Common myeloid progenitor, CD34-positive (primary cell): ENCODE results near the gene RUNX2.

Experiments
- CTCF ChIA-PET: fragments of 350-600 bp; sonication (Branson Sonifier 250); formaldehyde crosslinking; loops from one replicate; lab custom pipeline; 2021; ENCODE audit warnings: antibody characterized with exemption; lab: Charles Lee
- POLR2A ChIA-PET: fragments of 350-600 bp; sonication (Branson Sonifier 250); formaldehyde crosslinking; loops from one replicate; lab custom pipeline; 2021; ENCODE audit warnings: antibody characterized with exemption; lab: Charles Lee
- DNase-seq, 3 donors: peaks; one replicate each; pipeline versions ENCODE4 v3.0.0 to v3.0.0-alpha.2; 2013
- H3K27ac ChIP-seq, 2 experiments: 1 replicate in 1 of 2; 2 replicates in 1 of 2; pipeline ENCODE4 v1.7.0; 2013; ENCODE audit warnings: inconsistent platforms in 2 of 2, low read length in 2 of 2, mild to moderate bottlenecking in 2 of 2, low read depth in 1 of 2, moderate library complexity in 1 of 2; ENCODE audit not compliant: severe bottlenecking in 2 of 2, insufficient read depth in 1 of 2, poor library complexity in 1 of 2
- H3K27me3 ChIP-seq, 5 experiments: replicated peaks in 2 of 5; 1 replicate in 3 of 5; 2 replicates in 2 of 5; pipeline versions ENCODE4 v1.6.1 to v1.7.0; 2013; ENCODE audit warnings: low read length in 4 of 5, mild to moderate bottlenecking in 2 of 5, moderate library complexity in 2 of 5, inconsistent platforms in 1 of 5; ENCODE audit not compliant: insufficient read depth in 5 of 5, control insufficient read depth in 4 of 5
- H3K36me3 ChIP-seq, 4 experiments: 1 replicate in 2 of 4; 2 replicates in 2 of 4; pipeline versions ENCODE4 v1.6.1 to v1.7.0; 2013; ENCODE audit warnings: low read length in 3 of 4, control low read depth in 1 of 4, mild to moderate bottlenecking in 1 of 4; ENCODE audit not compliant: control insufficient read depth in 4 of 4, insufficient read depth in 4 of 4
- H3K4me1 ChIP-seq, 4 experiments: 1 replicate in 3 of 4; 2 replicates in 1 of 4; pipeline versions ENCODE4 v1.6.1 to v1.7.1; 2013; ENCODE audit warnings: low read length in 3 of 4, mild to moderate bottlenecking in 3 of 4, control low read depth in 1 of 4, inconsistent platforms in 1 of 4, moderate library complexity in 1 of 4; ENCODE audit not compliant: control insufficient read depth in 4 of 4, insufficient read depth in 4 of 4; ENCODE audit errors: control extremely low read depth in 1 of 4
- H3K4me3 ChIP-seq, 7 experiments: 1 replicate in 4 of 7; 2 replicates in 3 of 7; pipeline versions ENCODE4 v1.5.1 to v1.7.0; 2013; ENCODE audit warnings: mild to moderate bottlenecking in 7 of 7, low read length in 6 of 7, moderate library complexity in 6 of 7, inconsistent platforms in 2 of 7, low read depth in 2 of 7, control low read depth in 1 of 7; ENCODE audit not compliant: insufficient read depth in 4 of 7, control insufficient read depth in 1 of 7; ENCODE audit errors: extremely low read depth in 1 of 7
- H3K9me3 ChIP-seq, 5 experiments: 1 replicate in 4 of 5; 2 replicates in 1 of 5; pipeline versions ENCODE4 v1.6.1 to v1.7.1; 2013; ENCODE audit warnings: low read length in 4 of 5, mild to moderate bottlenecking in 2 of 5, inconsistent platforms in 1 of 5, low read depth in 1 of 5, moderate library complexity in 1 of 5; ENCODE audit not compliant: control insufficient read depth in 4 of 5, insufficient read depth in 2 of 5; ENCODE audit errors: control extremely low read depth in 1 of 5
- WGBS: methylation state at CpG from one replicate; pipeline ENCODE4 v1.1.5; 2013; ENCODE audit not compliant: insufficient coverage; 5-methylcytosine and 5-hydroxymethylcytosine counted together

Gene RUNX2

DNA sequence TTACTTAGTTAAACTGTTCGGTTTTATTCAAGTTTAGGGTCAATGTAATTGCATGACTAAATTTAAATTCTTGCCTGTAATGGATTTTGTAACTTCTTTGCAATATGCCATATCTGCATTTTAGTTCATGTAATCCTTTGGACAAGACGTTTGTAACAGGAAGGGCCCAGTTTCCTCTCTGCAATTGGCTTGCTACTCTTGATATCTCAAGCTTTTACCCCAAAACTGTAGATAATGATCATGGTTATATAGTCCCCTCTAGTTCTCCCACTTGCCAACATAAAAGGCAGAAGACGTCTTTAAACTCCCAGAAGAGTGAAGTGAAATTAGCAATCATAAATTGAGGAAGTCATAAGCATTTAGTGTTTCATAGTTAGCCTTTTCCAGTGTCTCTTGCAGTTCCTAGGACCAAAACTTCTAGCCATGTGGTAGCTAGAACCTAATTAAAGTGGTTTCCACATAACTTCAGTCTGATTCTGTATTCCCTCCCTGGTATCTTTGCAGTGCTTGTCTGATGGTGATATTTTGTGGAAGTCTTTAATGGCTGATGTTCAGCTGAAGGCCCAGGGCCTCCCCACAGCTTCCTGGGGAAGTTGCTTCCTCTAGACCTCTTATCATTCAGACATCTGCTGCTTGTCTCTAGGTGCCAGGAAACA lies 167.4 kb downstream of the RUNX2 start:
- WGBS, result 0% methylated on average over 1 of the region's 3 CpGs
- ChIA-PET CTCF (interaction anchor here (1.2 to 2.3 kb wide), 5 partner anchors 10 to 69 kb away, joined by 3 to 9 read pairs (median 6); no protein-coding TSS in a partner anchor), POLR2A (interaction anchor here (0.6 to 1.4 kb wide), 4 partner anchors 14 to 75 kb away, joined by 3 to 5 read pairs (median 3); no protein-coding TSS in a partner anchor)
- H3K9me3 ChIP-seq, result no peaks in the 10 kb centered on the region
- peak; percentile 87 to 96 (median 92) for DNase-seq
- H3K4me3 ChIP-seq, result peak overlapping the region in 4 of 7 experiments; percentile 42 to 61 (median 47)
- peak overlapping the region; percentile 34 to 74 for H3K27ac ChIP-seq
- H3K4me1 ChIP-seq, result peaks cover 41 to 66% (median 64%) of the 10 kb centered on the region in 4 experiments
- no peaks in the 10 kb centered on the region for H3K27me3 ChIP-seq
- peaks cover 4 to 15% (median 5%) of the 10 kb centered on the region in 4 experiments for H3K36me3 ChIP-seq

- peak overlapping the region in 4 of 7 experiments; percentile 42 to 61 (median 47) for H3K4me3 ChIP-seq
- H3K27me3 ChIP-seq, result no peaks in the 10 kb centered on the region
- peak overlapping the region in 1 of 2 experiments; percentile 74 for H3K27ac ChIP-seq
- ChIA-PET CTCF (interaction anchor here (0.6 to 2.3 kb wide), 6 partner anchors 10 to 1305 kb away, joined by 3 to 9 read pairs (median 4); no protein-coding TSS in a partner anchor), POLR2A (interaction anchor here (0.6 to 1.4 kb wide), 5 partner anchors 14 to 76 kb away, joined by 3 to 5 read pairs (median 3); no protein-coding TSS in a partner anchor)
- H3K36me3 ChIP-seq, result peaks cover 5 to 20% (median 8%) of the 10 kb centered on the region in 4 experiments
- peaks cover 41 to 66% (median 64%) of the 10 kb centered on the region in 4 experiments for H3K4me1 ChIP-seq
- WGBS, result no CpG with 5 or more reads among the region's 6 CpGs
- H3K9me3 ChIP-seq, result no peaks in the 10 kb centered on the region
- DNase-seq, result no peak
Observed at GRCh38 chr6:45496085-45496433, 167.9 kb downstream of the RUNX2 start.

DNA sequence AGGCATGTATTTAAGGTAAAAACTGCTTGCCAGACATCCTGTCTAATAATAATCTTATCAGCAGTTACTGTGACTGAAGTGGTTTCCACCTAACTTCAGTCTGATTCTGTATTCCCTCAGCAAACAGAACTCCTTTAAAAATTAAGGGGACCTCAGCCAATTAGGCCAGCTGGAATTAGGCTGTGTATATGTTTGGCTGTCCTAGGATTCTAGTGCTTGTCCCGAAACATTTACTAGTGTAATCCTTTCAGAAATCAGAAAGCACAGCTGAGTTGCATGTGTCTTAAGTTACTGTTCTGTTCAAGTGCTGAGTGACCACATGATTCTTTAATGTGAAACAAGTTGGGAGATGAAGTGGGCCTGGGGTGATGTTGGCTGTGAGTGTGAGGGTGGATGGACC lies 170.5 kb downstream of the RUNX2 start:
- Histone ChIP-seq H3K4me3 (no peak overlapping the region), H3K9me3 (no peaks in the 10 kb centered on the region), H3K36me3 (peaks cover 0 to 25% (median 11%) of the 10 kb centered on the region in 4 experiments), H3K4me1 (peaks cover 44 to 67% (median 58%) of the 10 kb centered on the region in 4 experiments), H3K27ac (peak overlapping the region in 1 of 2 experiments; percentile 2), H3K27me3 (no peaks in the 10 kb centered on the region)
- ChIA-PET POLR2A (no interaction called here), CTCF (interaction anchor here (0.8 to 2.1 kb wide), 3 partner anchors 9 to 76 kb away, joined by 3 to 7 read pairs (median 3); no protein-coding TSS in a partner anchor)
- WGBS, result 100% methylated on average over 1 of the region's 1 CpG
- DNase-seq, result no peak

- Histone ChIP-seq H3K9me3 (no peaks in the 10 kb centered on the region), H3K27me3 (no peaks in the 10 kb centered on the region), H3K4me3 (no peak overlapping the region), H3K4me1 (peaks cover 21 to 55% (median 40%) of the 10 kb centered on the region in 4 experiments), H3K36me3 (peaks cover 0 to 39% (median 16%) of the 10 kb centered on the region in 4 experiments), H3K27ac (no peak overlapping the region)
- no peak for DNase-seq
- WGBS, result 100% methylated on average over 1 of the region's 6 CpGs
- CTCF ChIA-PET, result no interaction called here
- POLR2A ChIA-PET, result interaction anchor here (0.7 kb wide), 1 partner anchor 113 kb away, joined by 3 read pairs; no protein-coding TSS in a partner anchor
Observed at GRCh38 chr6:45500924-45501816, 173.0 kb downstream of the RUNX2 start.

DNA sequence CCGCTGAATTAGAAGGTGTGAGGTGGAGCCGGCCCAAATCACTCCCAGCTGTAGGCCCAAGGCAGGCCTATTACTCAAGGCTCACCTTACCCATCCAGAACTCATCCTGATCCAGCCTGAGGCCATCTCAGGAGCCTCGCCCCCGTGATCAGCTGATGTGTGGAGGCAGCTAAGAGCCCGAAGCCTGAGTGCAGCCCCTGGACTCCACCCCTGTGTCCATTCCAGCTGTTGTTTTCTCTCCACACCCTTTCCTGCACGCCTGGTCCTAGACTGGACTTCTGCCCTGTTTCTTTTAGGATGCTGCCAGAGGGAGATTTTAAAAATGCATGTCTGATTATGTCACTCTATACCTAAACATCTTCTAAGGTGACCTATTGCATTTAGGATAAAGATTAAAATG lies 174.3 kb downstream of the RUNX2 start:
- CTCF ChIA-PET, result no interaction called here
- no peak overlapping the region for H3K4me3 ChIP-seq

DNA sequence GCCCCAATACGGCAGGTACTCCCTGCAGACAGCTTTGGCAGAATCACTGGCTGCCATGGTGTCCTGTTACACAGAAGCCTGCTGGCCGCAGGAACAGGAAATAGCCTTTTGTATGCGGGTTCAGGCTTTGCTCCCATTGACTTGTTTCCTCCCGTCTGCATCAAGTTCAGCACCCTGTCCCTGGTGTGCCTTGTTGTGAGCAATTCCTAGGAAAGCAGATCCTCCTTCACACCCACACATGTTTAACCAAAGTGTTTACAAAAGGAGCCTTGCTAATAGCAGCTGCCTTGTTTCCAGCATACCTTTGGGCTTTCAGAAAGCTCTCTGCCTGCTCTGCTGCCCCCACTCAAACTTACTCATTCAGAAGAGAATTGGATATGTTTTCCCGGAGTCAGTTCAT lies 176.8 kb downstream of the RUNX2 start:
- DNase-seq, result no peak
- peaks cover 3 to 31% (median 13%) of the 10 kb centered on the region in 4 experiments for H3K4me1 ChIP-seq
- H3K9me3 ChIP-seq, result no peaks in the 10 kb centered on the region
- 78% methylated on average over 4 of the region's 5 CpGs for WGBS
- ChIA-PET POLR2A (no interaction called here), CTCF (interaction anchor here (0.6 to 1.4 kb wide), 4 partner anchors 9 to 424 kb away, joined by 3 to 6 read pairs (median 4); no protein-coding TSS in a partner anchor)
- no peak overlapping the region for H3K27ac ChIP-seq
- no peak overlapping the region for H3K4me3 ChIP-seq
- H3K36me3 ChIP-seq, result peaks cover 0 to 48% (median 17%) of the 10 kb centered on the region in 4 experiments
- H3K27me3 ChIP-seq, result no peaks in the 10 kb centered on the region

More for the DNA sequence above, 174.3 kb downstream of the RUNX2 start:
- Histone ChIP-seq H3K27ac (no peak overlapping the region), H3K27me3 (no peaks in the 10 kb centered on the region), H3K4me1 (peaks cover 10 to 42% (median 27%) of the 10 kb centered on the region in 4 experiments), H3K9me3 (no peaks in the 10 kb centered on the region), H3K36me3 (peaks cover 0 to 45% (median 17%) of the 10 kb centered on the region in 4 experiments)
- WGBS, result 93% methylated on average over 4 of the region's 6 CpGs
- POLR2A ChIA-PET, result no interaction called here
- DNase-seq, result no peak
